ENCODE results near the gene EAF2. TPM values are rescaled to one million over a fixed set of nuclear protein-coding genes. Genes with fewer than 3 reads are reported as not detected.

Gene EAF2
- total RNA-seq: 5.6 and 7.9 TPM in 2 replicates

DNA sequence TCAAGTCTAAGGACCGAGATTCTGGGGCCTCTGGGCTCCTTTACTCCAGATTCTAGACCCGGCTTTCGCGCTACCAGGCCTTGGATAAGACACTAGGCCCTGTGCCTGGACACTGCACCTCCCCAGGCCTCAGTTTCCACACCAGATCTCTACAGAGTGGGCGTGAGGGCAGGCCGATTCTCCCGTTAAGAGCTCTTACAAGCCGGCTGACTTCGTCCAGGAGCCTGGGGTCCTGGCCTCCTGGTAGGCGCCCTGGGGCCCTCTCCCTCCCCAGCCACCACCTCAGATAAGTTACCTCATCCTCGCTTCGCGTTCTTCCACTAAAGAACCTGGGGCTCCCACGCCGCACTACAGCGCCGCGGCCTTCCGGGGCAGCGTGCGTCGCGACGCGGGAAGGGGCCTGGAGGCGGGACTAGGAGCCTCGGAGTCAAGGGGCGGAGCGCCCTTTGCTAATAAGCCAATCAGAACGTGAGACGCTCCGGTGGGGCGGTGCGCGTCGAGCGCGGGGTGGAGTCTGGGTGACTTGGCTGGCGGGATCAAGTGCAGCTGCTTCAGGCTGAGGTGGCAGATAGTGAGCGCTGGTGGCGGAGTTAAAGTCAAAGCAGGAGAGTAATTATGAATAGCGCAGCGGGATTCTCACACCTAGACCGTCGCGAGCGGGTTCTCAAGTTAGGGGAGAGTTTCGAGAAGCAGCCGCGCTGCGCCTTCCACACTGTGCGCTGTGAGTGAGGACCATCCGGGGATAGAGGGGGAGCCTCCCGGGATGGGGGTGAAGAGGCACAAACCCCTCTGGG lies at the start of gene EAF2, which contains the start of gene IQCB1:
Gene EAF2, plus strand, starts transcription at position 539 of the 794 bp plus-strand sequence. Its CDS starts 77 bp downstream, at position 616.
Gene IQCB1, minus strand, starts transcription at position 390 of the 794 bp plus-strand sequence. CDS start 6,100 bp downstream, outside the sequence.
- Histone ChIP-seq H3K36me3 (ENCODE audit: control insufficient read depth, insufficient read depth, low read length) (peaks cover 4% of the 10 kb centered on the region), H3K4me3 (ENCODE audit: low read depth, low read length) (peak within 1 kb of the TSS; percentile 57), H3K27me3 (ENCODE audit: control insufficient read depth, insufficient read depth, low read length) (no peaks in the 10 kb centered on the region)
- TF ChIP-seq, protein P1, sequence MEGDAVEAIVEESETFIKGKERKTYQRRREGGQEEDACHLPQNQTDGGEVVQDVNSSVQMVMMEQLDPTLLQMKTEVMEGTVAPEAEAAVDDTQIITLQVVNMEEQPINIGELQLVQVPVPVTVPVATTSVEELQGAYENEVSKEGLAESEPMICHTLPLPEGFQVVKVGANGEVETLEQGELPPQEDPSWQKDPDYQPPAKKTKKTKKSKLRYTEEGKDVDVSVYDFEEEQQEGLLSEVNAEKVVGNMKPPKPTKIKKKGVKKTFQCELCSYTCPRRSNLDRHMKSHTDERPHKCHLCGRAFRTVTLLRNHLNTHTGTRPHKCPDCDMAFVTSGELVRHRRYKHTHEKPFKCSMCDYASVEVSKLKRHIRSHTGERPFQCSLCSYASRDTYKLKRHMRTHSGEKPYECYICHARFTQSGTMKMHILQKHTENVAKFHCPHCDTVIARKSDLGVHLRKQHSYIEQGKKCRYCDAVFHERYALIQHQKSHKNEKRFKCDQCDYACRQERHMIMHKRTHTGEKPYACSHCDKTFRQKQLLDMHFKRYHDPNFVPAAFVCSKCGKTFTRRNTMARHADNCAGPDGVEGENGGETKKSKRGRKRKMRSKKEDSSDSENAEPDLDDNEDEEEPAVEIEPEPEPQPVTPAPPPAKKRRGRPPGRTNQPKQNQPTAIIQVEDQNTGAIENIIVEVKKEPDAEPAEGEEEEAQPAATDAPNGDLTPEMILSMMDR (IDR thresholded peaks at IDR 0.05; ENCODE audit: insufficient read depth, low read length, severe bottlenecking): no peak
- FAIRE-seq (no peak), DNase-seq (ENCODE audit: low read depth) (peak; percentile 93)

DNA sequence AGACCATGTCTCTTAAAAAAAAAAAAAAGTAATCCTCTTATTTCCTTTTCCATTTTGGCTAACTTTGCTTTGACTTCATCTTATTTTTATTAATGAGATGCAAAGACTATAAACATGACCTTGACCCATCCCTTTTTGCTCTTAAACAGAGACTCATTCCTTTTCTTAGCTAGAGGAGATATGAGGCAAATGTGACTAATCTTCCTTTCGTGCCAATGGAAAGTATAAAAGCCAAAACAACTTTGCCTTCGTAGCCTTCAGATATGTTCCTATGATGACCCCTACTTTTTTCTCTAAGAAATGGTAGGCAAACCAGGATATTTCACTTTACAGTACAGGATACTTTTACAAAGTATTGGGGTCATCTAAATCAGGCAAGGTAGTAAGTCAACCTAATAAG lies 48.5 kb upstream of the EAF2 start:
- H3K4me3 ChIP-seq (ENCODE audit: low read depth, low read length): no peak overlapping the region
- TF ChIP-seq, protein P1 (IDR thresholded peaks at IDR 0.05; ENCODE audit: insufficient read depth, low read length, severe bottlenecking): no peak
- no peaks in the 10 kb centered on the region for H3K27me3 ChIP-seq (ENCODE audit: control insufficient read depth, insufficient read depth, low read length)
- no peak for FAIRE-seq
- no peak for DNase-seq (ENCODE audit: low read depth)
- peaks cover 5% of the 10 kb centered on the region for H3K36me3 ChIP-seq (ENCODE audit: control insufficient read depth, insufficient read depth, low read length)

DNA sequence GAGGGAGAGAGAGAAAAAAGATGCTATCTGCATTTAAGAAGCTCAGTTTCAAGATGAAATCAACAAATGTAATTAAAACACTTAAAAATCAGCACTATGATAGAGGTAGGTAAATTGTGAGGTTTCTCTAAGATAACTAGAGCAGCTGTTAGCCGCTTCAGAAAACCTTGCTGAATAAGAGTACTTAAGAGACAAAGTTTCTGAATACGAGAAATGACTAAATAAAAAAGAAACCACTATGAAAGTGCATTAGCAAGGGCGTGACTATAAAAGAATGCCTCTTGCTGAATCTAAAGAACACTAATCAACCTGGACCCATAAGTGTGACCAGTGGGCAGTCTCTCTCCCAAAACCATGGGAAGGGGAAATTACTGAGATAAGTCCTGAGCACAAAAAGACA lies 41.9 kb upstream of the EAF2 start:
- no peak for FAIRE-seq
- Histone ChIP-seq H3K27me3 (ENCODE audit: control insufficient read depth, insufficient read depth, low read length) (no peaks in the 10 kb centered on the region), H3K36me3 (ENCODE audit: control insufficient read depth, insufficient read depth, low read length) (peaks cover 4% of the 10 kb centered on the region), H3K4me3 (ENCODE audit: low read depth, low read length) (no peak overlapping the region)
- TF ChIP-seq, protein P1 (IDR thresholded peaks at IDR 0.05; ENCODE audit: insufficient read depth, low read length, severe bottlenecking): no peak
- DNase-seq (ENCODE audit: low read depth): no peak

DNA sequence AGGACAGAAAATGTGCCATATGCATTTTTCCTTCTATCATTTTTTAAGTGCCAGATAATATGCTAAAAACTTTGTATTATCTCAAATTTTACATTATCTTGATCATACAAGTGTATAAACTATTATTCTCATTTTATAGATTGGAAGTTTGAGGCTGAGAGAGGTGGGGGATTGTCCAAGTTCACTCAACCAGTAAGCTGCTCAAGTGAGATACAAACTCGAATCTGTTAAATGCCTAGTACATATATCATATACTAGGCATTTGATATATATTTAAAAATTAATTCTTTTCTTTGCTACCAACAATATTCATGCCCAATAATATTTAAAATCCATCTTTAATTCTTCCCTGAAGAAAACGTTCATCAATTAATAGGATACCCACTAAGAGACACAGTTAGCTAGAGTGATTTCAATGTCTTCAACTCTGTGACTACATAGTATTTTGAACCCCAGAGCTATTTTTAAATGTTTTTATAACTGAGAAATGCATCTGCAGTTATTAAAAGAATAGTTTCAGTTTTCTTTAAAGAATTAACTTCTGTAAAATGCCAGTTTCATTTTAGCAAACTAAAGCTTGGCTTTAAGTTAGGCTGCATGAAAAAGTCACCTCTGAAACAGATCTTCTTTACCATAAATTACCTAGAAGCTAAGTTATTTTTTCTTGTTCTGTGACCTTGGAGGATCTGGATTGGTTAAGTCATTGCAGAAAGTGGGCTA lies 40.6 kb upstream of the EAF2 start:
- DNase-seq (ENCODE audit: low read depth): no peak
- TF ChIP-seq, protein P1 (IDR thresholded peaks at IDR 0.05; ENCODE audit: insufficient read depth, low read length, severe bottlenecking): no peak
- no peak overlapping the region for H3K4me3 ChIP-seq (ENCODE audit: low read depth, low read length)
- no peaks in the 10 kb centered on the region for H3K36me3 ChIP-seq (ENCODE audit: control insufficient read depth, insufficient read depth, low read length)
- no peak for FAIRE-seq
- no peaks in the 10 kb centered on the region for H3K27me3 ChIP-seq (ENCODE audit: control insufficient read depth, insufficient read depth, low read length)

DNA sequence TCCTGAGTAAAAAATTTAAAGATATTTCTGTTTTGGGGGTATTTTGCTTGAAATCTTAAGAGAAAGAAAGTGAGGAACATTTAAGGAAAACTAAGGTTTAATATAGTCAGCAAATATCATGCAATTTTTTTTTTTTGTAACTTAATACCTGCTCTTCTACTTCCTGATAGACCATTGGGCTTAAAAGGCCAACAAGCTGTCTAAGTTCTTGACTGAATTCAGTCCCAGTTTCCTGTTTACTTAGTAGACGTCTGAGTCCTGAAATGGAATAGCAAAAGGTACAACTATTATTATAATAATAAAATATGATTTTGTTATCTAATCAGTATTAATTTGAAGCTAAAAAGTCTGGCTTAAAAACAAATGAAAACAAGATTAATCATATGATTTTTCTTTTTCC lies 38.0 kb upstream of the EAF2 start:
- H3K36me3 ChIP-seq (ENCODE audit: control insufficient read depth, insufficient read depth, low read length): no peaks in the 10 kb centered on the region
- no peaks in the 10 kb centered on the region for H3K27me3 ChIP-seq (ENCODE audit: control insufficient read depth, insufficient read depth, low read length)
- TF ChIP-seq, protein P1 (IDR thresholded peaks at IDR 0.05; ENCODE audit: insufficient read depth, low read length, severe bottlenecking): no peak
- no peak overlapping the region for H3K4me3 ChIP-seq (ENCODE audit: low read depth, low read length)
- DNase-seq (ENCODE audit: low read depth) (no peak), FAIRE-seq (no peak)
